CD14-positive monocyte (primary cell): ENCODE results near the gene EXOC4. TPM values are rescaled to one million over a fixed set of nuclear protein-coding genes. Genes with fewer than 3 reads are reported as not detected.

Experiments
- DNase-seq, 3 donors: peaks; one replicate each; pipeline ENCODE4 v3.0.0-alpha.2; 2011 to 2022
- H2AFZ ChIP-seq: 2 replicates; pipeline ENCODE4 v1.6.0; 2012; ENCODE audit warnings: mild to moderate bottlenecking, low read depth, low read length, inconsistent platforms; ENCODE audit not compliant: insufficient read depth, poor library complexity, severe bottlenecking
- H3K27ac ChIP-seq, 2 donors: 1 replicate in 1 of 2; 2 replicates in 1 of 2; pipeline ENCODE4 v1.5.1; 2012 to 2013; ENCODE audit warnings: low read length in 2 of 2, control low read depth in 1 of 2, inconsistent platforms in 1 of 2, low read depth in 1 of 2, mild to moderate bottlenecking in 1 of 2
- H3K27me3 ChIP-seq, 2 donors: one replicate each; pipeline versions ENCODE4 v1.6.0 to v1.6.1; 2011 to 2013; ENCODE audit warnings: low read length in 2 of 2; ENCODE audit not compliant: control insufficient read depth in 2 of 2, insufficient read depth in 2 of 2
- H3K36me3 ChIP-seq, 2 donors: replicated peaks in 1 of 2; 1 replicate in 1 of 2; 2 replicates in 1 of 2; pipeline versions ENCODE4 v1.5.1 to v1.6.1; 2012 to 2013; ENCODE audit warnings: low read length in 2 of 2, control low read depth in 1 of 2, inconsistent platforms in 1 of 2, mild to moderate bottlenecking in 1 of 2; ENCODE audit not compliant: insufficient read depth in 2 of 2, control insufficient read depth in 1 of 2
- H3K4me1 ChIP-seq, 2 donors: 1 replicate in 1 of 2; 2 replicates in 1 of 2; pipeline versions ENCODE4 v1.5.1 to v1.6.1; 2012 to 2013; ENCODE audit warnings: low read length in 2 of 2, control low read depth in 1 of 2, inconsistent platforms in 1 of 2, mild to moderate bottlenecking in 1 of 2, moderate library complexity in 1 of 2; ENCODE audit not compliant: insufficient read depth in 2 of 2, control insufficient read depth in 1 of 2
- H3K4me2 ChIP-seq: replicated peaks from 2 replicates; pipeline ENCODE3; 2012; ENCODE audit warnings: low read length, moderate library complexity, mild to moderate bottlenecking; ENCODE audit not compliant: poor library complexity, severe bottlenecking; ENCODE audit errors: extremely low read depth
- H3K4me3 ChIP-seq, 3 experiments: fragments of 200-600 bp in 1 of 3; sonication (generic) in 1 of 3; replicated peaks in 1 of 3; 1 replicate in 2 of 3; 2 replicates in 1 of 3; pipeline ENCODE4 v1.5.1; 2011 to 2013; ENCODE audit warnings: low read length in 3 of 3, mild to moderate bottlenecking in 3 of 3, control low read depth in 2 of 3, low read depth in 2 of 3, inconsistent platforms in 1 of 3, moderate library complexity in 1 of 3
- H3K79me2 ChIP-seq: 2 replicates; pipeline ENCODE4 v1.6.0; 2012; ENCODE audit warnings: mild to moderate bottlenecking, control low read depth, inconsistent platforms, low read length, moderate library complexity; ENCODE audit not compliant: insufficient read depth
- H3K9ac ChIP-seq: 2 replicates; pipeline ENCODE4 v1.6.0; 2017; ENCODE audit warnings: low read length, mild to moderate bottlenecking; ENCODE audit not compliant: insufficient read depth, poor library complexity, severe bottlenecking
- H3K9me3 ChIP-seq, 2 donors: replicated peaks in 1 of 2; 1 replicate in 1 of 2; 2 replicates in 1 of 2; pipeline versions ENCODE4 v1.5.1 to v1.6.1; 2012 to 2013; ENCODE audit warnings: low read length in 2 of 2, control low read depth in 1 of 2; ENCODE audit not compliant: control insufficient read depth in 1 of 2, insufficient read depth in 1 of 2
- H4K20me1 ChIP-seq: 2 replicates; pipeline ENCODE4 v1.6.0; 2012; ENCODE audit warnings: mild to moderate bottlenecking, low read length, control low read depth, moderate library complexity; ENCODE audit not compliant: insufficient read depth
- H3K27ac Mint-ChIP-seq, 7 donors: one replicate each; pipeline ENCODE4 v1.8.0; 2020; ENCODE audit warnings: mild to moderate bottlenecking in 7 of 7, mixed read lengths in 7 of 7, moderate library complexity in 6 of 7, inconsistent platforms in 2 of 7
- H3K27me3 Mint-ChIP-seq, 3 donors: one replicate each; pipeline ENCODE4 v1.8.0; 2021 to 2022; ENCODE audit warnings: low read depth in 3 of 3, mild to moderate bottlenecking in 3 of 3, mixed read lengths in 3 of 3, moderate library complexity in 3 of 3, inconsistent platforms in 1 of 3
- H3K36me3 Mint-ChIP-seq, 2 donors: one replicate each; pipeline ENCODE4 v1.8.0; 2020; ENCODE audit warnings: mixed read lengths in 2 of 2, inconsistent platforms in 1 of 2, mild to moderate bottlenecking in 1 of 2
- H3K4me1 Mint-ChIP-seq: one replicate; pipeline ENCODE4 v1.8.0; 2020; ENCODE audit warnings: mild to moderate bottlenecking, mixed read lengths
- H3K4me3 Mint-ChIP-seq, 2 donors: one replicate each; pipeline ENCODE4 v1.8.0; 2020; ENCODE audit warnings: mild to moderate bottlenecking in 2 of 2, mixed read lengths in 2 of 2, moderate library complexity in 1 of 2
- H3K9me3 Mint-ChIP-seq, 7 donors: one replicate each; pipeline ENCODE4 v1.8.0; 2020 to 2022; ENCODE audit warnings: mixed read lengths in 7 of 7, mild to moderate bottlenecking in 6 of 7, moderate library complexity in 6 of 7, inconsistent platforms in 2 of 7
- CTCF ChIP-seq: fragments of 200-600 bp; IDR thresholded peaks from one replicate; pipeline ENCODE4 v1.8.0; 2022; ENCODE audit warnings: antibody characterized with exemption, mild to moderate bottlenecking
- WGBS: methylation state at CpG from one replicate; pipeline ENCODE4 v1.1.5; 2013; ENCODE audit warnings: missing lambda C conversion rate; ENCODE audit not compliant: insufficient coverage; 5-methylcytosine and 5-hydroxymethylcytosine counted together
- intact Hi-C, 2 donors: fragments of 100-400 bp; cut with micrococcal nuclease; formaldehyde crosslinking; loops; one replicate each; pipeline versions ENCODE4 v1.15.0 to v1.15.1; 2023
- polyA plus RNA-seq, 3 donors: library from polyadenylated mRNA; depleted of rRNA in 1 of 3; unstranded in 2 of 3; stranded (reverse) in 1 of 3; fragments of 300-500 nt in 2 of 3; fragments of >200 nt in 1 of 3; fragmentation: Illumina TruSeq in 2 of 3; gene quantifications; 1 replicate in 2 of 3; 2 replicates in 1 of 3; pipeline ENCODE4 v1.2.3, GENCODE V29; 2012 to 2021

The EXOC4 gene
- polyA plus RNA-seq, 3 donors, result 20.6 to 22.3 (median 22.3) TPM

GRCh38 chr7:133735222-133735621 lies 482.3 kb downstream of the EXOC4 start:
- H3K9me3 ChIP-seq, result no peaks in the 10 kb centered on the region
- H3K4me3 ChIP-seq, result no peak overlapping the region
- no peaks in the 10 kb centered on the region for H3K27me3 ChIP-seq
- H3K36me3 ChIP-seq, result no peaks in the 10 kb centered on the region
- H3K9ac ChIP-seq, result no peak overlapping the region
- no peak overlapping the region for H3K27ac Mint-ChIP-seq
- H3K79me2 ChIP-seq, result no peaks in the 10 kb centered on the region
- peaks cover 0 to 2% (median 0%) of the 10 kb centered on the region in 3 donors for H3K27me3 Mint-ChIP-seq
- no peaks in the 10 kb centered on the region for H3K4me1 ChIP-seq
- H3K4me2 ChIP-seq, result no peak overlapping the region
- intact Hi-C loops, result no loop called here
- no CpG with 5 or more reads among the region's 1 CpG for WGBS
- no peak for TF ChIP-seq CTCF
- H3K9me3 Mint-ChIP-seq, result no peaks in the 10 kb centered on the region
- peaks cover 0 to 2% of the 10 kb centered on the region in 2 donors for H3K36me3 Mint-ChIP-seq
- H4K20me1 ChIP-seq, result no peaks in the 10 kb centered on the region
- no peak overlapping the region for H2AFZ ChIP-seq
- no peak for DNase-seq
- H3K4me1 Mint-ChIP-seq, result no peaks in the 10 kb centered on the region
- H3K4me3 Mint-ChIP-seq, result no peak overlapping the region
- no peak overlapping the region for H3K27ac ChIP-seq

- no peak overlapping the region for H3K4me2 ChIP-seq
- no peaks in the 10 kb centered on the region for H3K4me1 ChIP-seq
- no peaks in the 10 kb centered on the region for H4K20me1 ChIP-seq
- Mint-ChIP-seq H3K27ac (no peak overlapping the region), H3K9me3 (no peaks in the 10 kb centered on the region), H3K27me3 (peaks cover 0 to 2% (median 0%) of the 10 kb centered on the region in 3 donors), H3K4me1 (peaks cover 2% of the 10 kb centered on the region), H3K4me3 (no peak overlapping the region), H3K36me3 (no peaks in the 10 kb centered on the region)
- intact Hi-C loops, result no loop called here
- no peak overlapping the region for H2AFZ ChIP-seq
- H3K9ac ChIP-seq, result no peak overlapping the region
- no peak for DNase-seq
- H3K36me3 ChIP-seq, result no peaks in the 10 kb centered on the region
- WGBS, result no CpG with 5 or more reads among the region's 1 CpG
- no peaks in the 10 kb centered on the region for H3K9me3 ChIP-seq
- TF ChIP-seq CTCF, result no peak
- H3K27ac ChIP-seq, result no peak overlapping the region
- H3K27me3 ChIP-seq, result no peaks in the 10 kb centered on the region
- no peak overlapping the region for H3K4me3 ChIP-seq
- H3K79me2 ChIP-seq, result no peaks in the 10 kb centered on the region
Observed at GRCh38 chr7:133739817-133740216, 486.9 kb downstream of the EXOC4 start.
